KMS-11 (cell line): Measurements from ENCODE around the gene DNMT3L.
"Not testable (repeated sequence)": the region's sequence is repeated elsewhere in the genome, so short reads cannot be mapped to it uniquely, and the experiment has no call there.

Source experiments
- H2AFZ ChIP-seq: fragments of 200-600 bp; sonication (generic); 2 replicates; pipeline ENCODE4 v1.6.1; 2016; ENCODE audit warnings: antibody characterized with exemption, mixed run types, low read depth
- H3K27ac ChIP-seq: fragments of 200-600 bp; sonication (generic); 2 replicates; pipeline ENCODE4 v1.6.1; 2016; ENCODE audit warnings: mild to moderate bottlenecking, mixed run types
- H3K27me3 ChIP-seq: fragments of 200-600 bp; sonication (generic); 2 replicates; pipeline ENCODE4 v1.6.1; 2017; ENCODE audit warnings: mild to moderate bottlenecking, low read depth, mixed run types, moderate library complexity; ENCODE audit not compliant: insufficient read depth
- H3K36me3 ChIP-seq: fragments of 200-600 bp; sonication (generic); 2 replicates; pipeline ENCODE4 v1.6.1; 2017; ENCODE audit warnings: mild to moderate bottlenecking, mixed run types; ENCODE audit not compliant: insufficient read depth
- H3K4me1 ChIP-seq: fragments of 200-600 bp; sonication (generic); 2 replicates; pipeline ENCODE4 v1.6.1; 2016; ENCODE audit warnings: mild to moderate bottlenecking, low read depth, mixed run types; ENCODE audit not compliant: poor library complexity, severe bottlenecking
- H3K4me2 ChIP-seq: fragments of 200-600 bp; sonication (generic); 2 replicates; pipeline ENCODE4 v1.7.0; 2016; ENCODE audit warnings: mild to moderate bottlenecking, mixed run types
- H3K4me3 ChIP-seq: fragments of 200-600 bp; sonication (generic); IDR thresholded peaks from 2 replicates; pipeline ENCODE4 v1.6.1; 2017; ENCODE audit warnings: low read depth, low read length, mixed read lengths; ENCODE audit not compliant: insufficient read depth
- H3K79me2 ChIP-seq: fragments of 200-600 bp; sonication (generic); 2 replicates; pipeline ENCODE4 v1.6.1; 2016; ENCODE audit warnings: low read depth, mixed run types; ENCODE audit not compliant: insufficient read depth
- H3K9ac ChIP-seq: fragments of 200-600 bp; sonication (generic); 2 replicates; pipeline ENCODE4 v1.6.1; 2016; ENCODE audit warnings: mild to moderate bottlenecking, mixed run types
- H4K20me1 ChIP-seq: fragments of 200-600 bp; sonication (generic); 2 replicates; pipeline ENCODE4 v1.6.1; 2016; ENCODE audit warnings: mild to moderate bottlenecking, mixed run types; ENCODE audit not compliant: insufficient read depth

Gene DNMT3L

DNA sequence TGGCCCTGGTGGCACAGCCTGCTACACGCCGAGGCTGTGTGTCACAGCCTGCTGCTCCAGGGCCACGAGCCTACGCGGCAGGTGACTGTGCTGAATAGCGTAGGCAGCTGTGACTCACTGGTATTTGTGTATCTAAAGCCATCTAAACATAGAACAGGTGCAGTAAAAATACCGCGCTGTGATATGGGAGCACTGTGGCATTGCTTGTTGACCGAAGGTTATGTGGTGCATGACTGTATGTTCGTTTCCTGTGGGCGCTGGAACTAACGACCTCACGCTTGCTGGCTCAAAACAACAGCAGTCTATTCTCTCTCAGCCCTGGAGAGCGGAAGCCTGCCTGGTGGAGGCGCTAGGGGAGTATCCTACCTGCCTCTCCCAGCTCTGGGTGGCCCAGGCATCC lies 17.7 kb downstream of the DNMT3L start:
- not testable (repeated sequence) for H4K20me1 ChIP-seq, H3K36me3 ChIP-seq, H3K27ac ChIP-seq

DNA sequence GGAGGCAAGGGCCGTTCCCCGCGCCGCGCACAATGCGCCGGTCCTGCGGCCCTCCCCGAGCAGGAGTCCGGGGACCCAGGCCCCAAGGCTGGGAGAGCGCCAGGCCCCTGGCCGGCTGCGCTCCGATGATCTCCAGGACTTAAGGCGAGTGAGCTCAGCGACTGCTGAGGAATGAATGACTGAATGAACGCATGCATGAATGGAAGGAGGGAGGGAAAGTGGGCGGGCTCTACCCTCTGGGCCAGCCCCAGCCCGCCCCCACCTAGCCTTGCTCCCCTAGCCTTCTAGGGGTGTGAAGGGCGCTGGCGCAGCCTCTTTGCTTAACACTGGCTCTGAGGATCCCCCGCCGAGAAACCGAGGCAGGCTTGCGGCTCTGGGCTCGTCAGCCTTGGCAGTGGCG lies 20.4 kb downstream of the DNMT3L start:
- H3K4me1 ChIP-seq, H3K4me3 ChIP-seq, H3K27ac ChIP-seq, H3K27me3 ChIP-seq, H3K9ac ChIP-seq, H3K79me2 ChIP-seq, H3K36me3 ChIP-seq, H4K20me1 ChIP-seq, H3K4me2 ChIP-seq, H2AFZ ChIP-seq: not testable (repeated sequence)

More for the DNA sequence above, 17.7 kb downstream of the DNMT3L start:
- H2AFZ ChIP-seq, H3K27me3 ChIP-seq, H3K79me2 ChIP-seq, H3K4me2 ChIP-seq, H3K4me3 ChIP-seq, H3K4me1 ChIP-seq, H3K9ac ChIP-seq: not testable (repeated sequence)

DNA sequence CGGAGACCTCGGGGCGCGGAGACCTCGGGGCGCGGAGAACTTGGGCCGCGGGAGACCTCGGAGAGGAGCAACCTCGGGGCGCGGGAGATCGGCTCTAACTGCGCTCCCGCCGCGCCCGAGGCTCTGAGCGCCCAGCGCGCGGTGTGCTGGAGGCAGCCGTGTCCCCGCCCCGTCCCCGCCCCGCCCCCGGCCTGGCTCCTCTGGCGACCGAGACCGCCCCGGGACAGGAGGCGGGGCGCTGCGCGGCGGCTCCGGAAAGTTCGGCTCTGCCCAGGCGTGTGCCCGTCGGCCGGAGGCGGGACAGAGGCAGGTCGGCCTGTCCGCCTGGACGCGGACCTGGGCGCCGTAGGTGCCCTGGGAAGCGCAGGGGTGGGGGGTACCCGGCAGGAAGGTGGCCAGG lies 20.9 kb downstream of the DNMT3L start, which contains the start of gene ICOSLG:
Gene ICOSLG, minus strand, starts transcription at position 102 of the 400 bp plus-strand sequence. CDS start 126 bp downstream, outside the sequence.
- not testable (repeated sequence) for H3K27me3 ChIP-seq, H3K4me3 ChIP-seq, H3K27ac ChIP-seq, H4K20me1 ChIP-seq, H3K9ac ChIP-seq, H3K4me2 ChIP-seq, H3K4me1 ChIP-seq, H3K79me2 ChIP-seq, H3K36me3 ChIP-seq, H2AFZ ChIP-seq

DNA sequence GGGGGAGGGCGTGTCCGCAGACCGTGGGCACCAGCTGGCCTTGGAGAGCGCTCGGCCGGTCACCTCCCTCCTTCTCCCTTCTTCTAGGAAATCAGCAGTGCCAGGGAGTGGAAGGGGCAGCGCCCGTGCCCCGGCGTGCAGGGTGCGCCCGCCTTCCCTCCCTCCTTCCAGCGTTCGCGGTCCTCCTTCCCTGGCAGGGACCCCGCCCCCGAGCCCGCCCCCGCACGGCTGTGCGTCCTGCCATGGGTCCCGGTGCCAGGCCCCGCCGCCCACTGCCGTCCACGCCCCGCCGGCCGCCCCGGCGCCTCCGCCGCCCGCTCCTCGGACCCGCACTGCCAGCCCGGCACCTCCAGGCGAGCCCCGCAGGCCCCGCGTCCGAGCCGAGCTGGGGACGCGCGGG lies 21.3 kb downstream of the DNMT3L start:
- not testable (repeated sequence) for H3K79me2 ChIP-seq, H3K9ac ChIP-seq, H2AFZ ChIP-seq, H3K4me1 ChIP-seq, H3K4me2 ChIP-seq, H3K27me3 ChIP-seq, H3K36me3 ChIP-seq, H3K27ac ChIP-seq, H4K20me1 ChIP-seq, H3K4me3 ChIP-seq

DNA sequence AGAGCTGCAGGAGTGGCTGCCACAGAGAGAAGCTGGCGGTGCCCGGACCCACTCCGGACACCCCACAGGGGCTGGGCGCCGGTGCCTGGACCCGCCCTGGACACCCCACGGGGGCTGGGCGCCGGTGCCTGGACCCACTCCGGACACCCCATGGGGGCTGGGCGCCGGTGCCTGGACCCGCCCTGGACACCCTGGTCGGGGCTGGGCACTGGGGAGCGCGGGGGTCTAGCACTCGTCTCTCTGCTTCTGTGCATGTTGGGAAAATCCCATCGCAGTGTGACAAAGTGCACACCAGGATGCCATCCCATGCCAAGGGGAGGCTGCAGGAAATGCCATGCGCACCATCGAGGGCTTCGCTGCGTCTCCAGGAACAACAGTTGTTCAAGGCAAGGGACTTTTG lies 32.1 kb downstream of the DNMT3L start:
- not testable (repeated sequence) for H3K27me3 ChIP-seq, H3K36me3 ChIP-seq, H2AFZ ChIP-seq, H3K4me3 ChIP-seq, H3K9ac ChIP-seq, H3K4me1 ChIP-seq, H4K20me1 ChIP-seq, H3K27ac ChIP-seq, H3K4me2 ChIP-seq, H3K79me2 ChIP-seq

DNA sequence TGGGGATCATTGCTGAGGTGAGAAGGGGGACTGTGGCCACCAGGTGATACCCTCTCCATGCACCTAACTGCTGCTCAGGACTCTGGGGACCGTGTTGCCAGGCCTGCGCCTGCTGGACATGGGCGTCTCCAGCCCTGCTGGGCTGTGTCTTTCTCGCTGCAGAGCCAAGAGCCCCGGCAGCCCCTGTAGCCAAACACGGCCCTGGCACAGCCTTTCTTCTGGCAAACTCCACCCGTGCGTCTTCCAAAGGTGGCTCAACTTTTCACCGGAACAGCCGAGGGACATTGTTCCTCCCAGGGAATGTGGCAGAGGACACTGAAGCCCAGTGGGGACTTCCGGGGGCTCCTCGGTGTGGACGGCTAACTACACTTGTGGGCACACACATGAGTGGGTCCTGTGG lies 33.6 kb downstream of the DNMT3L start:
- not testable (repeated sequence) for H4K20me1 ChIP-seq, H3K4me1 ChIP-seq, H3K27ac ChIP-seq, H3K4me2 ChIP-seq, H3K79me2 ChIP-seq, H2AFZ ChIP-seq, H3K9ac ChIP-seq, H3K36me3 ChIP-seq, H3K4me3 ChIP-seq, H3K27me3 ChIP-seq

DNA sequence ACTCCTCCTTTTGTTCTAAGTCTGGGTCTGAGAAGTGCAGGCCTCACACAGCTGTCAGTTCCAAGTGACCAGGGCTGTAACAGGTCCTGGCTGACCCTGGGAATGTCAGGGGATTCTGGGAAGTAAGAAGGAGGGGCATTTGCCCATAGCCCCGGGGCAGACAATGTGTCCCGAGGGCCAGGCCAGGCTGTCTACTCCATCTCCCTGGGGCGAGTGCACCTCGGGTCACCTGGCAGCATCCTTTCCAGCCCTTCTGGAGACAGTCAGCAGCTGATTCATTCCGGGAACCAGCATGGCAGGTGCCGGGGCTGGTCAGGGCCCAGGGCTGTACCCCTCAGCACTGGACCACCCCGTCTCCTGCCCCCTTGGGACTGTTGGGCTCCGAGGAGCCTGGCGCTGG lies 34.1 kb downstream of the DNMT3L start:
- not testable (repeated sequence) for H4K20me1 ChIP-seq, H2AFZ ChIP-seq, H3K27me3 ChIP-seq, H3K4me2 ChIP-seq, H3K4me3 ChIP-seq, H3K36me3 ChIP-seq, H3K4me1 ChIP-seq, H3K27ac ChIP-seq, H3K79me2 ChIP-seq, H3K9ac ChIP-seq

DNA sequence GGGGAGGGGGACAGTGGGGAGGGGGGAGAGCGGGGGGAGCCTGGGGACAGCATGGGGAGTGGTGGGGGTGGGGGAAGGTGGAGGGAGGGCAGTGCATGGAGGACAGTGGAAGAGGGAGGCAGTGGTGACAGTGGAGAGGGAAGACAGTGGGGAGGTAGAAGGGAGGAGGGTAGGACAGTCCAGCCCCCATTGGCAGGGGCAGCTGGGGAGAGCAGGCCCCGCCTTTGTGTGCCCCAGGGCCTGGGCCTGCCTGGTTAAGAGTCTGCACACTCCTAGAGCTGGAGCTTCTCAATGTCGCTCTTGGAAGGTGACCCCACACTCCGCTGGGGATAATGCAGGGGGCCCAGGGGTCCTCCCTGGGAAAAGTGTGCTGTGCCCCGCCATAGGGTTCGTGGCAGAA lies 36.1 kb downstream of the DNMT3L start:
- H3K9ac ChIP-seq, H3K36me3 ChIP-seq, H3K27ac ChIP-seq, H3K4me3 ChIP-seq, H3K79me2 ChIP-seq, H3K4me1 ChIP-seq, H2AFZ ChIP-seq, H3K4me2 ChIP-seq, H3K27me3 ChIP-seq, H4K20me1 ChIP-seq: not testable (repeated sequence)

DNA sequence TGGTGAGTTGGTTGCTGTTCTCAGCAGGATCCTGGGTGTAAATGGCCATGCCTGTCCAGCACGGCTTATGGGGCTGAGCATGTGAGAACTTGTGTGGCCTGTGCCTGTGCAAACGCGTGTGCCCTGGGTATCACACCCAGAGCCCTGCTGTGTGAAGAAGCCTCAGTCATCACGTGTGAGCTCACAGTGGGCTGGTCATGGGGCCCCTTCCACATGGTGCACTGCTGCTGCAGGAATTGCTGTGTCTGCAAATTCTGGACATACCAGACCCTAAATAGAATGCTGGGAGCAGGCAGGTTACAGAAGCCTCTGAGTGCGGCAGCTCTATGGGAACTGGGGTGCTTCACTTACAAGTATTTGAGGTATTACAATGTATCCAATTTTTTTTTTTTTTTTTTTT lies 38.4 kb downstream of the DNMT3L start:
- not testable (repeated sequence) for H3K27ac ChIP-seq, H3K79me2 ChIP-seq, H3K4me2 ChIP-seq, H3K4me1 ChIP-seq, H3K4me3 ChIP-seq, H3K36me3 ChIP-seq, H2AFZ ChIP-seq, H4K20me1 ChIP-seq, H3K27me3 ChIP-seq, H3K9ac ChIP-seq

DNA sequence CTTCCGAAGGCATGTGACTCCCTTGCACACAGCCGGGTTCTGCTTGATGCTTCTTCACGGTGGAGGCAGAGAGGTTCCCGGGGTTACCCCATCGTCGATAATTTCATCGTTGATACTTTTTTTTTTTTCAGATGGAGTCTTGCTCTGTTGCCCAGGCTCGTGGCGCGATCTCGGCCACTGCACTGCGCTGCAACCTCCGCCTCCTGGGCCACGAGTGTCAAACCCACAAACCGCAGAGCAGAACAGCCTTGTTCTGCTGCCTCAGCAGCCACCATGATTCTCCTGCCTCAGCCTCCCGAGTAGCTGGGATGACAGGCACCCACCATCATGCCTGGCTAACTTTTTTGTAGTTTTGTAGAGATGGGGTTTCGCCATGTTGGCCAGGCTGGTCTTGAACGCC lies 41.0 kb downstream of the DNMT3L start:
- not testable (repeated sequence) for H3K4me1 ChIP-seq, H3K9ac ChIP-seq, H3K4me2 ChIP-seq, H4K20me1 ChIP-seq, H3K27me3 ChIP-seq, H3K4me3 ChIP-seq, H3K36me3 ChIP-seq, H2AFZ ChIP-seq, H3K79me2 ChIP-seq, H3K27ac ChIP-seq

DNA sequence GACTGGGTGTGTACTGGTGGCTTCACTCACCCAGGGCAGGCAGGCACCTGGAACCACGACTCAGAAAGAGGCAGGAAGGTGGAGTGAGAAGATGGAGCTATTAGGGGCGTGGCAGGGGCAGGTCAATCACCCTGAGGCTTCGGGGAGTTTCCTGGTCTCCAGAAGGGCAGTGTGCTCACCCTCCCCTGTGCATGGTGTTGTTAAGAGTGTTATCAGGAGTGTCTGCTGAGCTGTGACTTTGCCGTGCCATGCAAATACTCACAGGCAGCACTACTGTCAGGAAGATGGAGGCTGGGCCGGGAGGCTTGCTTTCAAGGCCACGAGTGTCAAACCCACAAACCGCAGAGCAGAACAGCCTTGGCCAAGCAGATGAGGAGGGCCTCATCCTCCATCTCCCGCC lies 43.2 kb downstream of the DNMT3L start:
- H3K27ac ChIP-seq = not testable (repeated sequence)

More for the DNA sequence above, 43.2 kb downstream of the DNMT3L start:
- H3K9ac ChIP-seq, H3K79me2 ChIP-seq, H4K20me1 ChIP-seq, H3K36me3 ChIP-seq, H3K27me3 ChIP-seq, H3K4me2 ChIP-seq, H3K4me1 ChIP-seq, H2AFZ ChIP-seq, H3K4me3 ChIP-seq: not testable (repeated sequence)
